CD14-positive monocyte (primary cell): ENCODE measurements around the gene ROBO1. TPM values are rescaled to one million over a fixed set of nuclear protein-coding genes. Genes with fewer than 3 reads are reported as not detected.
"Not testable (repeated sequence)": the region's sequence is repeated elsewhere in the genome, so short reads cannot be mapped to it uniquely, and the experiment has no call there.

ENCODE experiments used
- DNase-seq, 3 donors: peaks; one replicate each; pipeline ENCODE4 v3.0.0-alpha.2; 2011 to 2022
- H2AFZ ChIP-seq: 2 replicates; pipeline ENCODE4 v1.6.0; 2012; ENCODE audit warnings: mild to moderate bottlenecking, low read depth, low read length, inconsistent platforms; ENCODE audit not compliant: insufficient read depth, poor library complexity, severe bottlenecking
- H3K27ac ChIP-seq, 2 donors: 1 replicate in 1 of 2; 2 replicates in 1 of 2; pipeline ENCODE4 v1.5.1; 2012 to 2013; ENCODE audit warnings: low read length in 2 of 2, control low read depth in 1 of 2, inconsistent platforms in 1 of 2, low read depth in 1 of 2, mild to moderate bottlenecking in 1 of 2
- H3K27me3 ChIP-seq, 2 donors: one replicate each; pipeline versions ENCODE4 v1.6.0 to v1.6.1; 2011 to 2013; ENCODE audit warnings: low read length in 2 of 2; ENCODE audit not compliant: control insufficient read depth in 2 of 2, insufficient read depth in 2 of 2
- H3K36me3 ChIP-seq, 2 donors: replicated peaks in 1 of 2; 1 replicate in 1 of 2; 2 replicates in 1 of 2; pipeline versions ENCODE4 v1.5.1 to v1.6.1; 2012 to 2013; ENCODE audit warnings: low read length in 2 of 2, control low read depth in 1 of 2, inconsistent platforms in 1 of 2, mild to moderate bottlenecking in 1 of 2; ENCODE audit not compliant: insufficient read depth in 2 of 2, control insufficient read depth in 1 of 2
- H3K4me1 ChIP-seq, 2 donors: 1 replicate in 1 of 2; 2 replicates in 1 of 2; pipeline versions ENCODE4 v1.5.1 to v1.6.1; 2012 to 2013; ENCODE audit warnings: low read length in 2 of 2, control low read depth in 1 of 2, inconsistent platforms in 1 of 2, mild to moderate bottlenecking in 1 of 2, moderate library complexity in 1 of 2; ENCODE audit not compliant: insufficient read depth in 2 of 2, control insufficient read depth in 1 of 2
- H3K4me2 ChIP-seq: replicated peaks from 2 replicates; pipeline ENCODE3; 2012; ENCODE audit warnings: low read length, moderate library complexity, mild to moderate bottlenecking; ENCODE audit not compliant: poor library complexity, severe bottlenecking; ENCODE audit errors: extremely low read depth
- H3K4me3 ChIP-seq, 3 experiments: fragments of 200-600 bp in 1 of 3; sonication (generic) in 1 of 3; replicated peaks in 1 of 3; 1 replicate in 2 of 3; 2 replicates in 1 of 3; pipeline ENCODE4 v1.5.1; 2011 to 2013; ENCODE audit warnings: low read length in 3 of 3, mild to moderate bottlenecking in 3 of 3, control low read depth in 2 of 3, low read depth in 2 of 3, inconsistent platforms in 1 of 3, moderate library complexity in 1 of 3
- H3K79me2 ChIP-seq: 2 replicates; pipeline ENCODE4 v1.6.0; 2012; ENCODE audit warnings: mild to moderate bottlenecking, control low read depth, inconsistent platforms, low read length, moderate library complexity; ENCODE audit not compliant: insufficient read depth
- H3K9ac ChIP-seq: 2 replicates; pipeline ENCODE4 v1.6.0; 2017; ENCODE audit warnings: low read length, mild to moderate bottlenecking; ENCODE audit not compliant: insufficient read depth, poor library complexity, severe bottlenecking
- H3K9me3 ChIP-seq, 2 donors: replicated peaks in 1 of 2; 1 replicate in 1 of 2; 2 replicates in 1 of 2; pipeline versions ENCODE4 v1.5.1 to v1.6.1; 2012 to 2013; ENCODE audit warnings: low read length in 2 of 2, control low read depth in 1 of 2; ENCODE audit not compliant: control insufficient read depth in 1 of 2, insufficient read depth in 1 of 2
- H4K20me1 ChIP-seq: 2 replicates; pipeline ENCODE4 v1.6.0; 2012; ENCODE audit warnings: mild to moderate bottlenecking, low read length, control low read depth, moderate library complexity; ENCODE audit not compliant: insufficient read depth
- H3K27ac Mint-ChIP-seq, 7 donors: one replicate each; pipeline ENCODE4 v1.8.0; 2020; ENCODE audit warnings: mild to moderate bottlenecking in 7 of 7, mixed read lengths in 7 of 7, moderate library complexity in 6 of 7, inconsistent platforms in 2 of 7
- H3K27me3 Mint-ChIP-seq, 3 donors: one replicate each; pipeline ENCODE4 v1.8.0; 2021 to 2022; ENCODE audit warnings: low read depth in 3 of 3, mild to moderate bottlenecking in 3 of 3, mixed read lengths in 3 of 3, moderate library complexity in 3 of 3, inconsistent platforms in 1 of 3
- H3K36me3 Mint-ChIP-seq, 2 donors: one replicate each; pipeline ENCODE4 v1.8.0; 2020; ENCODE audit warnings: mixed read lengths in 2 of 2, inconsistent platforms in 1 of 2, mild to moderate bottlenecking in 1 of 2
- H3K4me1 Mint-ChIP-seq: one replicate; pipeline ENCODE4 v1.8.0; 2020; ENCODE audit warnings: mild to moderate bottlenecking, mixed read lengths
- H3K4me3 Mint-ChIP-seq, 2 donors: one replicate each; pipeline ENCODE4 v1.8.0; 2020; ENCODE audit warnings: mild to moderate bottlenecking in 2 of 2, mixed read lengths in 2 of 2, moderate library complexity in 1 of 2
- H3K9me3 Mint-ChIP-seq, 7 donors: one replicate each; pipeline ENCODE4 v1.8.0; 2020 to 2022; ENCODE audit warnings: mixed read lengths in 7 of 7, mild to moderate bottlenecking in 6 of 7, moderate library complexity in 6 of 7, inconsistent platforms in 2 of 7
- CTCF ChIP-seq: fragments of 200-600 bp; IDR thresholded peaks from one replicate; pipeline ENCODE4 v1.8.0; 2022; ENCODE audit warnings: antibody characterized with exemption, mild to moderate bottlenecking
- WGBS: methylation state at CpG from one replicate; pipeline ENCODE4 v1.1.5; 2013; ENCODE audit warnings: missing lambda C conversion rate; ENCODE audit not compliant: insufficient coverage; 5-methylcytosine and 5-hydroxymethylcytosine counted together
- intact Hi-C, 2 donors: fragments of 100-400 bp; cut with micrococcal nuclease; formaldehyde crosslinking; loops; one replicate each; pipeline versions ENCODE4 v1.15.0 to v1.15.1; 2023
- polyA plus RNA-seq, 3 donors: library from polyadenylated mRNA; depleted of rRNA in 1 of 3; unstranded in 2 of 3; stranded (reverse) in 1 of 3; fragments of 300-500 nt in 2 of 3; fragments of >200 nt in 1 of 3; fragmentation: Illumina TruSeq in 2 of 3; gene quantifications; 1 replicate in 2 of 3; 2 replicates in 1 of 3; pipeline ENCODE4 v1.2.3, GENCODE V29; 2012 to 2021

Gene ROBO1
- polyA plus RNA-seq, 3 donors = 0.09 to 0.10 TPM; not detected in 1

- H3K4me3 Mint-ChIP-seq = no peak overlapping the region
- intact Hi-C loops = no loop called here
- H3K4me1 Mint-ChIP-seq = no peaks in the 10 kb centered on the region
- no peak overlapping the region for H3K4me2 ChIP-seq
- DNase-seq = no peak
- peaks cover 0 to 6% (median 0%) of the 10 kb centered on the region in 7 donors for H3K9me3 Mint-ChIP-seq
- no peaks in the 10 kb centered on the region for H4K20me1 ChIP-seq
- no peaks in the 10 kb centered on the region for H3K27me3 ChIP-seq
- no peaks in the 10 kb centered on the region for H3K4me1 ChIP-seq
- 89% methylated on average over 1 of the region's 3 CpGs for WGBS
- no peak for TF ChIP-seq CTCF
- H3K36me3 Mint-ChIP-seq = no peaks in the 10 kb centered on the region
- peaks cover 0 to 5% of the 10 kb centered on the region in 2 donors for H3K9me3 ChIP-seq
- H3K79me2 ChIP-seq = no peaks in the 10 kb centered on the region
- no peaks in the 10 kb centered on the region for H3K36me3 ChIP-seq
- no peak overlapping the region for H3K27ac Mint-ChIP-seq
- no peak overlapping the region for H3K4me3 ChIP-seq
- H2AFZ ChIP-seq = no peak overlapping the region
- H3K27me3 Mint-ChIP-seq = peaks cover 0 to 2% (median 0%) of the 10 kb centered on the region in 3 donors
- H3K9ac ChIP-seq = no peak overlapping the region
- H3K27ac ChIP-seq = no peak overlapping the region
These were observed 1013.6 kb downstream of the ROBO1 start for GRCh38 chr3:78754066-78754743.

- no peaks in the 10 kb centered on the region for H4K20me1 ChIP-seq
- no peak for TF ChIP-seq CTCF
- no peaks in the 10 kb centered on the region for H3K36me3 ChIP-seq
- no peak overlapping the region for H3K4me3 Mint-ChIP-seq
- H3K9me3 ChIP-seq = no peaks in the 10 kb centered on the region
- H2AFZ ChIP-seq = no peak overlapping the region
- H3K36me3 Mint-ChIP-seq = no peaks in the 10 kb centered on the region
- no peak overlapping the region for H3K9ac ChIP-seq
- no peak overlapping the region for H3K27ac Mint-ChIP-seq
- H3K4me3 ChIP-seq = no peak overlapping the region
- no peak overlapping the region for H3K4me2 ChIP-seq
- intact Hi-C loops = no loop called here
- H3K9me3 Mint-ChIP-seq = peaks cover 0 to 2% (median 0%) of the 10 kb centered on the region in 7 donors
- H3K27ac ChIP-seq = no peak overlapping the region
- H3K4me1 ChIP-seq = no peaks in the 10 kb centered on the region
- no peak for DNase-seq
- no CpG with 5 or more reads among the region's 1 CpG for WGBS
- H3K27me3 Mint-ChIP-seq = no peaks in the 10 kb centered on the region
- no peaks in the 10 kb centered on the region for H3K79me2 ChIP-seq
- H3K27me3 ChIP-seq = no peaks in the 10 kb centered on the region
- no peaks in the 10 kb centered on the region for H3K4me1 Mint-ChIP-seq
These were observed 1016.5 kb downstream of the ROBO1 start for GRCh38 chr3:78751266-78751665.

GRCh38 chr3:78750291-78750690, 1017.5 kb downstream of the ROBO1 start:
- WGBS = no CpG with 5 or more reads among the region's 3 CpGs

More at GRCh38 chr3:78750291-78750690, 1017.5 kb downstream of the ROBO1 start:
- H3K9ac ChIP-seq, H3K27ac ChIP-seq, H3K9me3 Mint-ChIP-seq, H3K36me3 Mint-ChIP-seq, H3K79me2 ChIP-seq, H3K4me3 Mint-ChIP-seq, intact Hi-C loops, H2AFZ ChIP-seq, DNase-seq, H3K27me3 Mint-ChIP-seq, H3K27ac Mint-ChIP-seq, H3K4me2 ChIP-seq, H3K4me1 ChIP-seq, H3K4me3 ChIP-seq, H3K27me3 ChIP-seq, H3K36me3 ChIP-seq, H3K4me1 Mint-ChIP-seq, H4K20me1 ChIP-seq, H3K9me3 ChIP-seq: not testable (repeated sequence)
